ENCODE measurements around the gene CCDC120. TPM values are rescaled to one million over a fixed set of nuclear protein-coding genes. Genes with fewer than 3 reads are reported as not detected.

CCDC120 gene
- polyA plus RNA-seq, 1 of the 3 experiments (the other 2 are of a cell fraction): 2.1 TPM

GRCh38 chrX:49066278-49066677 is 7.5 kb downstream of the CCDC120 start (continued):
- no peak for TF ChIP-seq CHD2 (IDR thresholded peaks at IDR 0.05; ENCODE audit: low read length, partially characterized antibody)
- no peak for TF ChIP-seq RCOR1 (IDR thresholded peaks at IDR 0.05; ENCODE audit: low read length)
- no peak for TF ChIP-seq FOSL2 (IDR thresholded peaks at IDR 0.05; ENCODE audit: borderline replicate concordance, low read depth)

- no peak overlapping the region for H3K9ac ChIP-seq
- no peak overlapping the region for H3K4me3 ChIP-seq (ENCODE audit: low read depth in 2 of 2, low read length in 1 of 2)
- no peak overlapping the region for H3K27ac ChIP-seq (ENCODE audit: low read depth in 2 of 2, low read length in 1 of 2)
- DNase-seq: no peak
- POLR2A ChIA-PET: no interaction called here
- H3K4me1 ChIP-seq (ENCODE audit: control insufficient read depth in 1 of 2, insufficient read depth in 2 of 2, low read depth in 1 of 2, low read length in 1 of 2): peaks cover 0 to 2% of the 10 kb centered on the region in 2 experiments; a peak in 1 of 4 replicates
- H3K9me2 ChIP-seq: no peaks in the 10 kb centered on the region
- H3K4me2 ChIP-seq: no peak overlapping the region
- H3K79me2 ChIP-seq (ENCODE audit: insufficient read depth): peaks cover 8% of the 10 kb centered on the region; the same call in 1 of the 2 replicates
- no peaks in the 10 kb centered on the region; the same call in 1 of the 2 replicates for H3K27me3 ChIP-seq (ENCODE audit: insufficient read depth)
- no peaks in the 10 kb centered on the region for H3F3A ChIP-seq (replicated peaks; ENCODE audit: insufficient read depth)
- TF ChIP-seq MAX (IDR thresholded peaks at IDR 0.05; ENCODE audit: low read depth) (no peak), RXRA (IDR thresholded peaks at IDR 0.05; ENCODE audit: borderline replicate concordance, low read depth) (no peak), JUND (IDR thresholded peaks at IDR 0.05) (no peak), FOXM1 (IDR thresholded peaks at IDR 0.05; ENCODE audit: low read depth) (no peak), FOXJ3 (CRISPR knock-in tag; IDR thresholded peaks at IDR 0.05) (no peak), NRF1 (IDR thresholded peaks at IDR 0.05; ENCODE audit: low read depth, low read length) (no peak), TAF1 (IDR thresholded peaks at IDR 0.05; ENCODE audit: borderline replicate concordance, low read depth, low read length) (no peak), MXI1 (IDR thresholded peaks at IDR 0.05; ENCODE audit: low read depth, low read length) (no peak), POLR2AphosphoS5 (IDR thresholded peaks at IDR 0.05; ENCODE audit: low read depth, low read length) (no peak), GATA2 (CRISPR knock-in tag; IDR thresholded peaks at IDR 0.05) (no peak), ELF1 (IDR thresholded peaks at IDR 0.05) (no peak)
- 0 out of 2 replicates have a peak, but pooled peaks cover 5% of the 10 kb centered on the region for H4K20me1 ChIP-seq (ENCODE audit: insufficient read depth)
- WGBS (ENCODE audit: low lambda C conversion rate): 73% methylated on average over 4 of the region's 9 CpGs
- no peaks in the 10 kb centered on the region for H3K36me3 ChIP-seq (replicated peaks in 1 of 2; ENCODE audit: control insufficient read depth in 1 of 2, insufficient read depth in 2 of 2, low read length in 1 of 2)
- CTCF ChIA-PET: no interaction called here
- H2AFZ ChIP-seq (ENCODE audit: low read depth): no peak overlapping the region
- H3K9me3 ChIP-seq: no peaks in the 10 kb centered on the region
Observed at GRCh38 chrX:49066690-49067089, 7.9 kb downstream of the CCDC120 start.

- Histone ChIP-seq H3K4me1 (ENCODE audit: control insufficient read depth in 1 of 2, insufficient read depth in 2 of 2, low read depth in 1 of 2, low read length in 1 of 2) (peaks cover 0 to 6% of the 10 kb centered on the region in 2 experiments; a peak in 1 of 4 replicates), H3K27me3 (ENCODE audit: insufficient read depth) (no peaks in the 10 kb centered on the region), H3K79me2 (ENCODE audit: insufficient read depth) (peaks cover 12% of the 10 kb centered on the region; the same call in 1 of the 2 replicates), H3K27ac (ENCODE audit: low read depth in 2 of 2, low read length in 1 of 2) (no peak overlapping the region), H4K20me1 (ENCODE audit: insufficient read depth) (0 out of 2 replicates have a peak, but pooled peaks cover 5% of the 10 kb centered on the region), H3K9me3 (no peaks in the 10 kb centered on the region), H2AFZ (ENCODE audit: low read depth) (no peak overlapping the region), H3K4me3 (ENCODE audit: low read depth in 2 of 2, low read length in 1 of 2) (no peak overlapping the region), H3K4me2 (no peak overlapping the region), H3K9me2 (no peaks in the 10 kb centered on the region), H3F3A (replicated peaks; ENCODE audit: insufficient read depth) (no peaks in the 10 kb centered on the region), H3K9ac (no peak overlapping the region), H3K36me3 (replicated peaks in 1 of 2; ENCODE audit: control insufficient read depth in 1 of 2, insufficient read depth in 2 of 2, low read length in 1 of 2) (no peaks in the 10 kb centered on the region)
- 84% methylated on average over 13 of the region's 41 CpGs for WGBS (ENCODE audit: low lambda C conversion rate)
- POLR2A ChIA-PET: interaction anchor here (1.1 kb wide), 1 partner anchor 11 kb away, joined by 3 read pairs; no protein-coding TSS in a partner anchor
- TF ChIP-seq GATA2 (CRISPR knock-in tag; IDR thresholded peaks at IDR 0.05) (no peak), EP300 (IDR thresholded peaks at IDR 0.05; ENCODE audit: borderline replicate concordance in 1 of 2, low read depth in 1 of 2, low read length in 1 of 2) (no peak), USF1 (IDR thresholded peaks at IDR 0.05; ENCODE audit: borderline replicate concordance, low read depth) (no peak), POLR2AphosphoS5 (IDR thresholded peaks at IDR 0.05; ENCODE audit: low read depth, low read length) (no peak), SMC3 (IDR thresholded peaks at IDR 0.05; ENCODE audit: low read depth, low read length) (no peak), RCOR1 (IDR thresholded peaks at IDR 0.05; ENCODE audit: low read length) (no peak), MXI1 (IDR thresholded peaks at IDR 0.05; ENCODE audit: low read depth, low read length) (no peak), TEAD4 (IDR thresholded peaks at IDR 0.05; ENCODE audit: borderline replicate concordance, insufficient read depth) (no peak), RFX5 (IDR thresholded peaks at IDR 0.05; ENCODE audit: low read length) (no peak), ZBTB33 (IDR thresholded peaks at IDR 0.05; ENCODE audit: borderline replicate concordance, low read depth) (no peak), NFIC (IDR thresholded peaks at IDR 0.05; ENCODE audit: borderline replicate concordance) (no peak), FOXM1 (IDR thresholded peaks at IDR 0.05; ENCODE audit: low read depth) (no peak)
- CTCF ChIA-PET: interaction anchor here (0.6 to 1.3 kb wide), 3 partner anchors 25 to 436 kb away, joined by 3 read pairs; no protein-coding TSS in a partner anchor
- peak; percentile 44 for DNase-seq
Observed at GRCh38 chrX:49067285-49068120, 8.7 kb downstream of the CCDC120 start.

All from SK-N-SH (cell line).